GM10248 (cell line): Measurements from ENCODE around the gene SLN.

Experiments used
- CTCF ChIA-PET: fragments of 300-600 bp; sonication (Branson Sonifier 250); formaldehyde crosslinking; extraction: SDS; loops from one replicate; lab custom pipeline; 2021; ENCODE audit warnings: antibody characterized with exemption; lab: Yijun Ruan, JAX
- POLR2A ChIA-PET: fragments of 350-650 bp; sonication (Branson Sonifier 250); formaldehyde crosslinking; extraction: SDS; loops from one replicate; lab custom pipeline; 2020; ENCODE audit warnings: antibody characterized with exemption; lab: Yijun Ruan, JAX
- DNase-seq: peaks from one replicate; pipeline ENCODE4 v3.0.0; 2012; ENCODE audit errors: extremely low spot score
- TF ChIP-seq, protein P1 (sequence below): IDR thresholded peaks from 2 replicates; pipeline ENCODE4 v1.5.1; 2012; ENCODE audit warnings: mild to moderate bottlenecking, low read depth; ENCODE audit errors: extremely low read depth, missing control alignments, control extremely low read depth

SLN gene

DNA sequence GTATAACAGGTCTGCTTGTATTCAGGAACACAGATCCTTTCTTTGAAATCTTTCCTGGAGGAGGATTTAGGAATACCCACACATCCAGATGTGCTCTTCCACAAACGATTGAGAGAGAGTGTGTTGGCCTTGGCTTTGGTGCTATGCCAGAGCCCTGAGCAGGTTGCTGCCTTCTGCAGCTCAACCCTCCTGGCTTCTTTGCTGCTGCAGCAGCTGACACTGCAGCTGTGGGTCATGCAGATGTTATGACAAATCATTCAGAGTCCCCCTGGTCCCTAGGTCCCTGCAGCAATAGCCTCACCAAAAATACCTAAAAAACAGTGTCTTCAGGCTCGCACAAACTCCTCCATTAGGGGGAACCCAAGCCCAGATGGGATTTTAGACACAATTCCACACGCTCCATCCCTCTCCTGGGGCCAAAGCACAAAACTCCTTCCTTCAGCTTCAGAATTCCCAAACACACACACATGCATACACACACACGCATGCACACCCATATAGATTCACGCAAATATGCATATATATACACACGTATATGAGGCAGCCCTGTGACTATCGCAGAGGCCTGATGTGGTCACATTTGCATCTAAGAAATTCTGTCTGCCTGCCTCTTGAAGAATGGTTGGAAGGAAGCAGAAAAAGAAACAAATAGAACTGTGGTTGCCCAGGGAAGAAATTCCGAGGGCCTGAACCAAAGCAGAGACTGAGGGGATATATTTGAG, 35.4 kb downstream of the SLN start:
- ChIA-PET POLR2A (no interaction called here), CTCF (interaction anchor here (0.9 to 3.6 kb wide), 2 partner anchors 13 to 23 kb away, joined by 3 to 16 read pairs; no protein-coding TSS in a partner anchor)

DNA sequence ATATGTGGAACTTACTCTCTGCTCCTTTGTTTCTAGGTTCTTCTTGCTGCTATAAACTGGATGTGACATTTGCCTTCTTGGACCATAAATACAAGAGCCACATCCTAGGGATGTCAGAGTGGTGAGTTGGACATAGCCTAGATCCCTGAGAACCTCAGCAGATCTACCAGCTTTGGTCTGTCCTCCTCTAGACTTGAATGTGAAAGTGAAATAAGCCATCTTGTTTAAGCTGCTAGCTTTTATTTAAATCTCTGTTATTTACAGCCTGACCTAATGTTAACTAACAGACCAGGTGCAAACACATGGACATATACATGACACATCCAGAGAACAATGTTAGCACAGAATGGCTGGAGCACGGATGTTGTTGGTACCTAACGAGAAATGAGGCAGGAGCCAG, 36.0 kb downstream of the SLN start:
- TF ChIP-seq, protein P1, sequence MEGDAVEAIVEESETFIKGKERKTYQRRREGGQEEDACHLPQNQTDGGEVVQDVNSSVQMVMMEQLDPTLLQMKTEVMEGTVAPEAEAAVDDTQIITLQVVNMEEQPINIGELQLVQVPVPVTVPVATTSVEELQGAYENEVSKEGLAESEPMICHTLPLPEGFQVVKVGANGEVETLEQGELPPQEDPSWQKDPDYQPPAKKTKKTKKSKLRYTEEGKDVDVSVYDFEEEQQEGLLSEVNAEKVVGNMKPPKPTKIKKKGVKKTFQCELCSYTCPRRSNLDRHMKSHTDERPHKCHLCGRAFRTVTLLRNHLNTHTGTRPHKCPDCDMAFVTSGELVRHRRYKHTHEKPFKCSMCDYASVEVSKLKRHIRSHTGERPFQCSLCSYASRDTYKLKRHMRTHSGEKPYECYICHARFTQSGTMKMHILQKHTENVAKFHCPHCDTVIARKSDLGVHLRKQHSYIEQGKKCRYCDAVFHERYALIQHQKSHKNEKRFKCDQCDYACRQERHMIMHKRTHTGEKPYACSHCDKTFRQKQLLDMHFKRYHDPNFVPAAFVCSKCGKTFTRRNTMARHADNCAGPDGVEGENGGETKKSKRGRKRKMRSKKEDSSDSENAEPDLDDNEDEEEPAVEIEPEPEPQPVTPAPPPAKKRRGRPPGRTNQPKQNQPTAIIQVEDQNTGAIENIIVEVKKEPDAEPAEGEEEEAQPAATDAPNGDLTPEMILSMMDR: no peak
- ChIA-PET POLR2A (no interaction called here), CTCF (interaction anchor here (0.8 to 3.6 kb wide), 4 partner anchors 13 to 127 kb away, joined by 3 to 16 read pairs (median 4); no protein-coding TSS in a partner anchor)
- DNase-seq: no peak

More for the DNA sequence above, 35.4 kb downstream of the SLN start:
- TF ChIP-seq, protein P1: no peak
- DNase-seq: no peak

DNA sequence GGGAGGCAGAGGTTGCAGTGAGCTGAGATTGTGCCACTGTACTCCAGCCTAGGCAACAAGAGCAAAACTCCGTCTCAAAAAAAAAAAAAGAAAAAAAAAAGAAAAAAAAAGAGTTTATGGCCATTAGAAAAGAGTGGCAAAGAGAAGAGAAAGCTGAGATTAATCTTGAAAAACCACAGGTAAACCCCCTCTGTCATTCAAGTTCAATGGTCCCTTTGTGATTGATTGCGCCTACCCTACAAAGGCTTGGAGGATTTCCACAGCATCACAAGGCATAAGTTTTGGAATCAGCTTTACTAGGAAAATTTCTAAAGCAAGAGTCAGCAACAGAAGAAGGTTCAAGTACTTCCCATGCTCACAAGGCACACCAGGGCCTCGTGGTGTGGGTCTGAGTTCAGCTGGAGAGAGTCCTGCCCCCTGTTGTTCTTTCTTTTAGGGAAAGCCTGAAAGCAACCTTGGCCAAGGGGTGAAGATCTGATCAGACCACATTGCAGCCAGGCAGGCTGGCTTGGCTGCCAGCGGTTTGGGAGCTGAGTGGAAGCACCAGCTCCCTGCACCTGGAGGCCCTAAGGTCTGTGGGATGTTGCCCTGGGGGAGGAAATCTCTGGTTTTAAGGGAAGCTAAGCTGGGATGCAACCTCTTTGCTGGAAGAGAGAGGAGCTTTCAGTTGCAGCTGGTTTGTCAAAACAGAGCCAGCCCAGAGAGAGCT, 41.8 kb downstream of the SLN start:
- ChIA-PET CTCF (interaction anchor here (0.6 to 5.0 kb wide), 10 partner anchors 9 to 254 kb away, joined by 3 to 22 read pairs (median 5); no protein-coding TSS in a partner anchor), POLR2A (no interaction called here)
- no peak for DNase-seq
- TF ChIP-seq, protein P1: no peak

DNA sequence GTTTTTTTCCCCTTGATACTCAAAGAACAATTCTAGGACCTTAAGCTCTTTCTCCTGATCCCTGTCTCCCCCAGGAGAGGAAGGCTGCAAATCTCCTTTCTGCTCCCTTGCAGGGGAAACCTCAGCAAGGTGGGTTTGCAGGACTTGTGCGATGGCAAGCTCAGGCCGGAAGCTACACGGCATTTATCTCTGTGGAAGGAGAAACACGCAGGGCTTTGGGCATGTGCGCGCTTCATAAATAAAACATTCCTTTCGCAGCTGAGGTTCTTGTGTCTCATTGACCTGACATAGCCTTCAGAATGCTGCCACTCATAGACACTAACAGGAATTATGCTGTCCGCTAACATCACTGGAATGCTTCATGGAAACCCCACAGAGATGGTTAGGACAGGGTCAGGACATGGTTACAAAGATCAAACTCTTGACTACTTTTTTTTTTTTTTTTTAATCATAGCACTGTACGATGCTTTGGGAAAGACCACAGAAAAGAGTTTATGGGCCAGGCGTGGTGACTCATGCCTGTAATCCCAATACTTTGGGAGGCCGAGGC, 42.6 kb downstream of the SLN start:
- CTCF ChIA-PET: interaction anchor here (1.2 to 1.9 kb wide), 5 partner anchors 8 to 41 kb away, joined by 3 to 10 read pairs (median 7); no protein-coding TSS in a partner anchor
- TF ChIP-seq, protein P1: no peak
- DNase-seq: no peak
- POLR2A ChIA-PET: no interaction called here

DNA sequence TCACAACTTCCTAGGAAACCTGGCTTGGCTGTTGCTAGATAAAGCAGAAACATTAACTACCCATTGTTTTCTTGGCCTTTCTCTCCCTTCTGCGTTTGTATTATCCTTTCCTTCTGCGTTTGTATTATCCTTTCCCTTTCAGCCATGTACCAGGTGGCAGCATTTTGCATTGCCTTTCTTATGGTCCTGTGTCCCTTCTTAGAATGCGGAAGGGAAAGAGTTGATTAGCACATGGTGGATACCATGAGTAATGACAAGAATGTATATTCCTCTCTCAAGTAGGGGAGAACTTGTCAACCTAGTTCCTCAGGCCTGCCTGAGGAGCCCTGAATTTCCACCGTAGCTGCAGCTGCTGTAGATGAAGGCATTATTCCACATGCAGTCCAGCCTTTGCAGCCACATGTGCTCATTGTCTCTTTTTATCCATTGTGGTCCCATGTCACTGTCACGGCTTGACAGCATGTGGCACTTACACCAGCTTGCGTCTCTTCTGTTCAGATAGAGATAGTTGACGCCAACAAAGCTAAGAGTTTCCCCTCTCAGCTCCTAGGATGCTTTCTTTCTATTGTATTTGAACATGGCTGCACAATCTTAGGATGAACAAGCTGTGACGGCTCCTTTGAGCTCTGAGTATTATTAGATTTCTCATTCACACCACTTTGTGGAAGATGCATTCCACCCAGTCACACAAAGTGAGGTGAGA, 44.8 kb downstream of the SLN start:
- no peak for DNase-seq
- ChIA-PET POLR2A (no interaction called here), CTCF (interaction anchor here (1.2 kb wide), 1 partner anchor 22 kb away, joined by 3 read pairs; no protein-coding TSS in a partner anchor)
- TF ChIP-seq, protein P1: no peak

DNA sequence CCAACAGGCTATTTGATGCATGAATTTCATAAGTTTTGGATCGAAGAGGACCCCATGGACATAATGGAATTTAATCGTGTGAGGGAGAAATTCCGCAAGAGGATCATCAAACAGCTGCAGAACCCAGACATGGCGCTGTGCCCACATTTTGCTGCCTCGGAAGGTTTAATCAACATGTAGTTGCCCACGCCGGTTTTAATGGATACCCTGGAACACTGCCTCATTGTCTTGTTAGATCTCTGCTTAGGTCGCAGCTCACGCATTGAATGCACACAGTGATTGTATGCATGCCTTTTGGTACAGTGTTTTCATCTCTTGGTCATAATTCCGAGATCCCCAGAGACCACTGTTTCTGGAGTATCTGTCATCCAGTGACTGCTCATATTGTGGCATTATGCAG, 46.8 kb downstream of the SLN start:
- ChIA-PET POLR2A (no interaction called here), CTCF (interaction anchor here (0.9 kb wide), 1 partner anchor 49 kb away, joined by 3 read pairs; no protein-coding TSS in a partner anchor)
- TF ChIP-seq, protein P1: no peak
- no peak for DNase-seq
